SK-N-SH (cell line): ENCODE data around the gene TCFL5. TPM values are rescaled to one million over a fixed set of nuclear protein-coding genes. Genes with fewer than 3 reads are reported as not detected.

Experiments used
- CTCF ChIA-PET: fragments of 300-600, 350-600 bp; formaldehyde crosslinking; extraction: SDS; loops from one replicate; lab custom pipeline; 2021; lab: Yijun Ruan, JAX
- POLR2A ChIA-PET: fragments of 350-600 bp; sonication (Branson Sonifier 250); formaldehyde crosslinking; extraction: SDS; loops from one replicate; lab custom pipeline; 2020; ENCODE audit warnings: antibody characterized with exemption, inconsistent platforms; lab: Yijun Ruan, JAX
- DNase-seq: peaks from one replicate; pipeline ENCODE4 v3.0.0; 2012
- H2AFZ ChIP-seq: fragments of 200-600 bp; sonication (generic); 2 replicates; pipeline ENCODE4 v1.8.1; 2016; ENCODE audit warnings: antibody characterized with exemption, mild to moderate bottlenecking, low read depth
- H3F3A ChIP-seq: fragments of 200-600 bp; sonication (generic); replicated peaks from 2 replicates; pipeline ENCODE3; 2016; ENCODE audit warnings: antibody characterized with exemption, mild to moderate bottlenecking; ENCODE audit not compliant: insufficient read depth
- H3K27ac ChIP-seq, 2 experiments: fragments of 200-500 bp in 1 of 2; fragments of 200-600 bp in 1 of 2; sonication (Bioruptor generic) in 1 of 2; sonication (generic), shearing (Covaris generic) in 1 of 2; 2 replicates each; pipeline versions ENCODE4 v1.5.1 to v1.6.1; 2014 to 2016; ENCODE audit warnings: low read depth in 2 of 2, inconsistent platforms in 1 of 2, low read length in 1 of 2, mild to moderate bottlenecking in 1 of 2, mixed read lengths in 1 of 2
- H3K27me3 ChIP-seq: fragments of 200-600 bp; sonication (generic), shearing (Covaris generic); 2 replicates; pipeline ENCODE4 v1.6.1; 2016; ENCODE audit warnings: mixed run types; ENCODE audit not compliant: insufficient read depth
- H3K36me3 ChIP-seq, 2 experiments: fragments of 200-500 bp in 1 of 2; fragments of 200-600 bp in 1 of 2; sonication (Bioruptor generic) in 1 of 2; sonication (generic) in 1 of 2; replicated peaks in 1 of 2; 2 replicates each; pipeline versions ENCODE3 to v1.5.1; 2014 to 2016; ENCODE audit warnings: low read length in 1 of 2, mild to moderate bottlenecking in 1 of 2; ENCODE audit not compliant: insufficient read depth in 2 of 2, control insufficient read depth in 1 of 2
- H3K4me1 ChIP-seq, 2 experiments: fragments of 200-500 bp in 1 of 2; fragments of 200-600 bp in 1 of 2; sonication (Bioruptor generic) in 1 of 2; sonication (generic), shearing (Covaris generic) in 1 of 2; 2 replicates each; pipeline versions ENCODE4 v1.5.1 to v1.6.1; 2014 to 2016; ENCODE audit warnings: low read depth in 1 of 2, low read length in 1 of 2, mixed run types in 1 of 2; ENCODE audit not compliant: insufficient read depth in 2 of 2, control insufficient read depth in 1 of 2
- H3K4me2 ChIP-seq: fragments of 200-600 bp; sonication (generic), shearing (Covaris generic); 2 replicates; pipeline ENCODE4 v1.6.1; 2017; ENCODE audit warnings: mixed run types
- H3K4me3 ChIP-seq, 2 experiments: fragments of 200-500 bp in 1 of 2; fragments of 200-600 bp in 1 of 2; sonication (Bioruptor generic) in 1 of 2; sonication (generic), shearing (Covaris generic) in 1 of 2; 2 replicates each; pipeline versions ENCODE4 v1.5.1 to v1.8.1; 2014 to 2016; ENCODE audit warnings: low read depth in 2 of 2, inconsistent platforms in 1 of 2, low read length in 1 of 2, mild to moderate bottlenecking in 1 of 2, mixed read lengths in 1 of 2, moderate library complexity in 1 of 2
- H3K79me2 ChIP-seq: fragments of 200-600 bp; sonication (generic); 2 replicates; pipeline ENCODE4 v1.8.1; 2017; ENCODE audit warnings: mild to moderate bottlenecking; ENCODE audit not compliant: insufficient read depth
- H3K9ac ChIP-seq: fragments of 200-600 bp; sonication (generic); 2 replicates; pipeline ENCODE4 v1.6.1; 2017; ENCODE audit warnings: mixed run types
- H3K9me2 ChIP-seq: fragments of 200-600 bp; sonication (generic); 2 replicates; pipeline ENCODE4 v1.6.1; 2017; ENCODE audit warnings: mixed run types
- H3K9me3 ChIP-seq: fragments of 200-600 bp; sonication (generic); 2 replicates; pipeline ENCODE4 v1.6.1; 2017; ENCODE audit warnings: mixed run types, mild to moderate bottlenecking, moderate library complexity
- H4K20me1 ChIP-seq: fragments of 200-600 bp; sonication (generic); 2 replicates; pipeline ENCODE4 v1.6.1; 2017; ENCODE audit warnings: mild to moderate bottlenecking, mixed run types; ENCODE audit not compliant: insufficient read depth
- CHD2 ChIP-seq: fragments of 150-350 bp; IDR thresholded peaks from 2 replicates; pipeline ENCODE4 v1.6.1; 2018; ENCODE audit warnings: low read length; ENCODE audit not compliant: partially characterized antibody
- EP300 ChIP-seq, 2 experiments: IDR thresholded peaks; 2 replicates each; pipeline versions ENCODE4 v1.4.0 to v1.6.1; 2012; ENCODE audit warnings: borderline replicate concordance in 1 of 2, low read depth in 1 of 2, low read length in 1 of 2
- FOSL2 ChIP-seq: IDR thresholded peaks from 2 replicates; pipeline ENCODE4 v1.4.0; 2012; ENCODE audit warnings: low read depth, mild to moderate bottlenecking, moderate library complexity, borderline replicate concordance
- JUND ChIP-seq: IDR thresholded peaks from 2 replicates; pipeline ENCODE4 v1.4.0; 2012
- POLR2AphosphoS5 ChIP-seq: IDR thresholded peaks from 2 replicates; pipeline ENCODE4 v1.6.1; 2012; ENCODE audit warnings: low read depth, low read length
- RCOR1 ChIP-seq: fragments of 150-350 bp; IDR thresholded peaks from 2 replicates; pipeline ENCODE4 v1.6.1; 2017; ENCODE audit warnings: antibody characterized with exemption, low read length
- SIN3A ChIP-seq: IDR thresholded peaks from 2 replicates; pipeline ENCODE4 v1.6.1; 2012; ENCODE audit warnings: low read depth, mild to moderate bottlenecking, low read length, moderate library complexity, borderline replicate concordance
- ZBTB33 ChIP-seq: IDR thresholded peaks from 2 replicates; pipeline ENCODE4 v1.4.0; 2012; ENCODE audit warnings: low read depth, borderline replicate concordance
- WGBS: methylation state at CpG from one replicate; pipeline ENCODE4 v1.1.6; 2017; ENCODE audit warnings: low lambda C conversion rate; 5-methylcytosine and 5-hydroxymethylcytosine counted together
- polyA plus RNA-seq, 3 experiments: library from polyadenylated mRNA; depleted of rRNA; stranded (reverse); fragments of >200 nt; gene quantifications; 2 replicates each; pipeline ENCODE4 v1.2.3, GENCODE V29; 2012

Gene TCFL5
- polyA plus RNA-seq, 1 of the 3 experiments (the other 2 are of a cell fraction), result 10.1 TPM

DNA sequence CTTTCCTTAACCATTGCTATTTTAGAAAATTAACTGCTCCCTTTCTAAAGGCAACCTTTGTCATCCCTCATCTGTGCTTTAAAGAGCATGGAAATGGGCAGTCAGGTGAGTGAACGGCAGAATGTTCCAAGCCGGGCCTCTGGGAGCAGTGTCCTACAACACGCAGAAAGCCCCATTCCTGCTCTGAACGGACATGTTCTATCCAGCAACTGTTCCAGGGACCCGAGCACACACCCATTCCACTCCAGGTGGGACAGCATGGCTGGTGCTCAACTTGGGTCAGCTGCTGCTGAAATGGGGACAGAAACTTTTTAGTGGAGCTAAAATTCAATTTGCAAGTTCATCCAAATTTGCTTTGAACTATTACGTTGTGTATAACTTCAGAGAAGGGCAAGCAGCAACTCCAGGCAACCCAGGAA, 38.0 kb upstream of the TCFL5 start:
- WGBS, result 98% methylated on average over 6 of the region's 6 CpGs
- Histone ChIP-seq H3K4me2 (no peak overlapping the region), H3K79me2 (peaks cover 22% of the 10 kb centered on the region; the same call in 1 of the 2 replicates), H3F3A (peaks cover 22% of the 10 kb centered on the region), H3K27ac (peak overlapping the region in 1 of 2 experiments; percentile 39; a peak in 1 of 4 replicates), H3K9me2 (no peaks in the 10 kb centered on the region), H2AFZ (no peak overlapping the region), H3K36me3 (peaks cover 24 to 67% of the 10 kb centered on the region in 2 experiments), H3K4me1 (peaks cover 4 to 15% of the 10 kb centered on the region in 2 experiments; a peak in 2 of 4 replicates), H3K9ac (no peak overlapping the region), H3K27me3 (no peaks in the 10 kb centered on the region), H3K9me3 (no peaks in the 10 kb centered on the region), H3K4me3 (no peak overlapping the region), H4K20me1 (peaks cover 15% of the 10 kb centered on the region; the same call in 1 of the 2 replicates)
- POLR2A ChIA-PET, result no interaction called here
- TF ChIP-seq JUND (no peak), FOSL2 (no peak), POLR2AphosphoS5 (no peak)
- CTCF ChIA-PET, result interaction anchor here (0.6 to 9.8 kb wide), 26 partner anchors 11 to 335 kb away, joined by 3 to 181 read pairs (median 4); partner anchors contain the start of genes DIDO1 and GID8
- DNase-seq, result no peak

- Histone ChIP-seq H3K36me3 (peaks cover 24 to 71% of the 10 kb centered on the region in 2 experiments), H4K20me1 (peaks cover 11% of the 10 kb centered on the region; the same call in 1 of the 2 replicates), H3K9ac (no peak overlapping the region), H3K9me3 (no peaks in the 10 kb centered on the region), H3K9me2 (no peaks in the 10 kb centered on the region), H3F3A (peaks cover 23% of the 10 kb centered on the region), H3K27ac (no peak overlapping the region; a peak in 1 of 4 replicates), H3K4me1 (peaks cover 4 to 15% of the 10 kb centered on the region in 2 experiments; a peak in 2 of 4 replicates), H3K4me2 (no peak overlapping the region), H3K27me3 (no peaks in the 10 kb centered on the region), H3K79me2 (peaks cover 17% of the 10 kb centered on the region; the same call in 1 of the 2 replicates), H2AFZ (no peak overlapping the region), H3K4me3 (no peak overlapping the region)
- no peak for DNase-seq
- CTCF ChIA-PET, result interaction anchor here (0.7 to 9.8 kb wide), 22 partner anchors 11 to 844 kb away, joined by 3 to 181 read pairs (median 6); partner anchors contain the start of genes DIDO1 and GID8
- 94% methylated on average over 16 of the region's 16 CpGs for WGBS
- POLR2A ChIA-PET, result no interaction called here
- TF ChIP-seq SIN3A, result no peak
- TF ChIP-seq POLR2AphosphoS5, result 0 out of 2 replicates have a peak, but pooled peaks have one; percentile 18
- TF ChIP-seq, all 33 proteins: peak for 1
Observed at GRCh38 chr20:62898970-62899632, 37.5 kb upstream of the TCFL5 start.

GRCh38 chr20:62898093-62898964, 36.7 kb upstream of the TCFL5 start:
- H3K4me1 ChIP-seq, result peaks cover 4 to 15% of the 10 kb centered on the region in 2 experiments; a peak in 2 of 4 replicates
- no peak overlapping the region for H3K4me3 ChIP-seq
- H3K9me2 ChIP-seq, result no peaks in the 10 kb centered on the region
- WGBS, result 99% methylated on average over 15 of the region's 16 CpGs
- no peak overlapping the region for H2AFZ ChIP-seq
- DNase-seq, result no peak
- TF ChIP-seq RCOR1 (no peak), ZBTB33 (no peak), CHD2 (no peak), POLR2AphosphoS5 (no peak), SIN3A (no peak), JUND (no peak), EP300 (IDR thresholded peaks at IDR 0.05; ENCODE audit: borderline replicate concordance in 1 of 2, low read depth in 1 of 2, low read length in 1 of 2) (no peak)
- no peak overlapping the region; a peak in 1 of 4 replicates for H3K27ac ChIP-seq
- peaks cover 6% of the 10 kb centered on the region; the same call in 1 of the 2 replicates for H4K20me1 ChIP-seq
- no peaks in the 10 kb centered on the region for H3K27me3 ChIP-seq
- no peaks in the 10 kb centered on the region for H3K9me3 ChIP-seq
- CTCF ChIA-PET, result interaction anchor here (0.7 to 9.8 kb wide), 11 partner anchors 10 to 843 kb away, joined by 3 to 181 read pairs (median 6); no protein-coding TSS in a partner anchor
- POLR2A ChIA-PET, result interaction anchor here (1.7 kb wide), 1 partner anchor 23 kb away, joined by 3 read pairs; no protein-coding TSS in a partner anchor
- H3K4me2 ChIP-seq, result no peak overlapping the region
- peaks cover 28 to 71% of the 10 kb centered on the region in 2 experiments for H3K36me3 ChIP-seq
- no peak overlapping the region for H3K9ac ChIP-seq
- H3F3A ChIP-seq, result peaks cover 25% of the 10 kb centered on the region
- peaks cover 13% of the 10 kb centered on the region; the same call in 1 of the 2 replicates for H3K79me2 ChIP-seq
